HG02610 (cell line): ENCODE measurements around the gene CFAP206.
"Not testable (repeated sequence)": the region's sequence is repeated elsewhere in the genome, so short reads cannot be mapped to it uniquely, and the experiment has no call there.

Source experiments
- ATAC-seq: cut with Tn5 transposase; IDR thresholded peaks from one replicate; pipeline ENCODE4 v1.9.1; 2021; ENCODE audit warnings: mild to moderate bottlenecking, moderate library complexity; ENCODE audit not compliant: unreplicated experiment

The CFAP206 gene

DNA sequence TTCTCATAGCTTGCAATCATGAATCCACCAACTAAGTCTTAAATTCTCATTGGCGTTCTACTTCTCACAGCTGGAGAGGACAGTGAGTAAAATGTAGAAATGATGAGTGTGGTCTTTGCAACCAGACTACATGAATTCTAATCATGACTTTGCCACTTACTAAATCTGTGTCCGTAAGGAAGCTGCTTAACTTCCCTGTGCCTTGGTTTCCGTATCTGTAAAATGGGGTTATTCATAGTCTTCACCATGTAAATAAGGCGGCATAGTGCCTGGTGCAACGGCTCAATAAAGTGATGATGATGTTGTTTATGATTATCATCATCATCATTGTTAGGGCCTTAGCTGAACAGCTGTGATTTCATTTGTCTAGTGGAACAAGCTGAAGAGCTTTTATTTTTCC, 12.6 kb downstream of the CFAP206 start:
- ATAC-seq, result no peak

- ATAC-seq, result no peak
Observed at GRCh38 chr6:87421576-87421975, 13.8 kb downstream of the CFAP206 start.

DNA sequence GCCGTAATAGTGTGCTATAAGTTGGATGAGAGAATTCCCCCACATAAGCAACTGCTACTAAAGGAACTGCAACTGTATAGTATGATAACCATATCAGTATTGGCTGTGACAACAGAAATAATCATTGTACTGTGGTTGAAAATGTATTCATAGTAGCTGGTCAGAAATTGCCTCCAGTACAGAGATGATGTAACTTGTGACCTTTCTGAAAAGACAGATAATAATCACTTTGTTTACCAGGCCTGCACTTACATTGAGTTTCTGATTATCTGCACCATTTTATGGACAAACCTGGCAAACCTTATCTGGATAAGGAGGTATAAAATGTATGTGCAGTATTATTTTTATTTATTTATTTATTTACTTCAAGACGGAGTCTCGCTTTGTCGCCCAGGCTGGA, 19.0 kb downstream of the CFAP206 start:
- no peak for ATAC-seq

DNA sequence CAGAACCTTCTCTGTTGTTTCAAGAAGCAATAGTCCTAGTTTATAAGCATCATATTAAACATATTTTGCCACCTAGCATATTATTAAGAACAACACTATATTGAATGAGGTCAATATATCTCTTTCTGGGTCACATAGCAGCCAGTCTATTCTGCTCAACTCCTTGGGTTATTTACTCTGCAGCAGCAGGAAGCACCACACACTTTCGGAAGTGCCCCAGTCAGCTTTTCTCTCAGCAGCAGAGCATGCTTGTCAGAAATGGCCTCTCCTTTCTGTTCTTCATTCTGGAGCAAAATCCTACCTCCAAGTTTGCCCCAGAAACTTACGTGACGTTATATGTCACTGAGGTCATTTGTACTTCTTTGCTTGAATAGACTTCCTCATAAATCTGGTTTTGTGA, 22.7 kb downstream of the CFAP206 start:
- no peak for ATAC-seq

DNA sequence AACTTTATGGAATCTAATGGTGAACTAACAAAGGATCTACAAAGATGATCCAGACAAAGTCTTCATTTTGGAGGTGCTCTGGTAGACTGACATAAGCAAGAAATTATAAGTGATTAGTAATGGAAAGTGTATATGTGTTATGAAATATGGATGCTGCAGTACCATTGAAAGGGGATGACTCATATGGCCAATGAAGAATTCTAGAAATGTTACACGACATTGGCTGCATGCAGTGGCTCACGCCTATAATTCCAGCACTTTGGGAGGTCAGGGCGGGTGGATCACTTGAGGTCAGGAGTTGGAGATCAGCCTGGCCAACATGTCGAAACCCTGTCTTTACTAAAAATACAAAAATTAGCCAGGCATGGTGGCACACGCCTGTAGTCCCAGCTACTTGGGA, 23.5 kb downstream of the CFAP206 start:
- ATAC-seq, result no peak

GRCh38 chr6:87436435-87436834, 28.7 kb downstream of the CFAP206 start:
- no peak for ATAC-seq

DNA sequence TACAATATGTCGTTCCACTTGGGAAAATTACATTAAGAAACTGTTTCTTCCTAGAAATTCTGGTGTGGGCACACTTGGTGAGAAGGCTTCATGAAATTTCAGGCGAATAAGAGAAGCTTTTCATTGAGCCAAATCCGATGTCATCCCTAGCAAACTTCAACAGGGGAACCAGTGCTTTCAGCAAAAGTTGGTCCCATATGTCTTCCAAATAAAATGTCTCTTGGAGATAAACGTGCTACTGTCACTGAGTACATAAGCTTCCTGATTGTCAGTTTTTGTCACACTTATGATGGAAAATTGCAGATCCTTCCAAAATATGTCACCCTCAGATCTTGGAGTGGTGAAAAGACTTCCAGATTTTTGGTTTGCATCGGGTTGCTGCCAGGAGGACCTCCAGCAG, 33.9 kb downstream of the CFAP206 start:
- no peak for ATAC-seq

GRCh38 chr6:87444362-87444761, 36.6 kb downstream of the CFAP206 start:
- ATAC-seq, result no peak

DNA sequence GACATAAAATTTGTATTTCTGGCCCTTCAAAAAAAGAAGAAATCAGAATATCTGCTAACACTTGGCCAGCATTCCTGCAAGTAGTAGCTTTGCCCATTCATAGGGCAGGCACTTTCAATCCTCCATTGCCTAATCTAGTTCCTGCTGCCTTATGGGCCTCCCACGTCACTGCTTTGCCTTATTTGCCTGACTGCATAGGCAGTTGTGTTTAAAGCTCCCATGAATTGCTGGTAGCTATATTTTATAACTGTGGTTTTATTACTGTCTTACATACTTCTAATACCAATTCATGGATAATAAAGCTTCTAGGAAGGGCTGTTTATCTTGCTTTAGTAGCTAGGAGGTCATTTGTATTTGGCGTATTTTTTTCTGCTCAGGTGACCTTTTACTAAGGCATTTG, 57.3 kb downstream of the CFAP206 start:
- no peak for ATAC-seq

- ATAC-seq, result peak; percentile 93
Observed at GRCh38 chr6:87472525-87473418, 65.0 kb downstream of the CFAP206 start, which contains the start of gene SLC35A1. TSS of gene SLC35A1 (plus strand) at chr6:87472974. CDS start at chr6:87473004, 30 bp downstream.

DNA sequence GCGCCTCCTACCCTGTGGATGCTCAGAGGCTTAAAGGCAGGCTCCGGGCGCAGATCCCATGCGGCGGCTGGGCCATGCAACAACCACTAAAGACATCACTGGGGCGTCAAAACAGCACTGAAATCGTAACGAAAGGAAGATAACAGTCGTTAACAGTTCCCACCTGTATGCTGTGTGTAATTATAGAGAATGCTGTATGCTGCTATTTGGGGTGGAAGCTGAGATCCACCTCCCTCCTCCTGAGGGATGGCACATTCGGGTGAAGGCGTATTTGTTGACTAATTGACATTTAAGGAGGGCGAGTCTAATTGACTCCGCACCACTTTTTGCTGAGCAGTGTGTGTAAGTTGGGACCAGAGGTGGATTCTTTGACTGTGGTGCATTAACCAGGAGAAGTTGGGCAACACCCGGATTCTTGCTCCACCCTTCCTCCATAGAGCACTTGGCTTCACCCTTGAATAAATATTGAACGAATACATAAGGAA, 65.7 kb downstream of the CFAP206 start:
- peak; percentile 66 for ATAC-seq

DNA sequence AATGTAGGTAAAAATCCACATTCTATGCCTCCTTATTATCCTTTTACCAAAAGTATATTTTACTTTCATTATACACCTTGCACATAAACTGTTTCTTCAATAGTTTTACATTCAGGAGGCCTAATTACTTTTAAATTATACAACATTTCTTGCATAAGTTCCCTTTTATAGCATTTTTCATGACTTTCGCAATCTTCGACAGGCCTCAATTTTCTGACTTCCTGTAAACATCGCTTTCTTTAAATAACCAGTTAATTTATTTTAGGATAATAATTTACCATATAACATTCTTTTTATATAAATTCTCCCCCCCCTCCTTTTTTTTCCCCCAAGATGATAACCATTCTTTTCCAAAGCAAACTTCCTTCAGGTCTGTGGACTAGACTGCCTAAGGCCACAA, 74.2 kb downstream of the CFAP206 start:
- no peak for ATAC-seq

- ATAC-seq, result no peak
Observed at GRCh38 chr6:87482366-87482765, 74.6 kb downstream of the CFAP206 start.

DNA sequence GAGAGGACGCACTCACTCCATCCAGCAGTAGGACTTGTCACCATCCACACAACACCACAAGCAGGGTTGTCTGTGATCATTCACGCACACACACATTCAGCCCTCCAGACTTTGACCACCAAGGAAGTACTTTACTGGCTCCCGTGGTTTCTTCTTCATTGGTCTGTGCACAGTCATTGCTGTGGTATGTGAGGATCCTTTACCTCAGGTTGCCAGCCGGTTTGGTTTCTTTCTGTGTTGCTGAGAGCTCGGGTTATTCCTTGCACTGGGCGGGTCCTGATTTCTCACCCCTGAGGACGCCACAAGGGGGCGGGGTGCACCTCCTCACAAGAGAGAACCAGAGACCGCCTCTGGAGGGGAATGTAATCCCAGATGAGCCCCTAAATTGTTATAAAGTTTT, 76.2 kb downstream of the CFAP206 start:
- ATAC-seq, result no peak

DNA sequence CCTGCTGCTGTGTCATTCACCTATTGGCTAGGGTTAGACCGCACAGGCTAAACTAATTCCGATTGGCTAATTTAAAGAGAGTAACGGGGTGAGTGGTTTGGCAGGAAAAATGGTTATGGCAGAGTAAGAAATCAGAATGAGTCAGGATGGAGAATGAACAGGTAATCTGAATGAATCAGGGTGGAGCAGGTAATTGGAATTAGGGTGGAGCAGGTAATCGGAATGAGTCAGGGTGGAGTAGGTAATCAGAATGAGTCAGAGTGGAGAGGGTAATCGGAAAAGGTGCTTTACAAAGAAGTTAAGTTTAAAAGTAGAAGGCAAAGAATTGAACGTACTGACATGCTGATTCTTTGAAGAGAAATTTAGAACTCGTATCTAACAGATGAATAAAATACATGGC, 76.7 kb downstream of the CFAP206 start:
- ATAC-seq, result no peak

DNA sequence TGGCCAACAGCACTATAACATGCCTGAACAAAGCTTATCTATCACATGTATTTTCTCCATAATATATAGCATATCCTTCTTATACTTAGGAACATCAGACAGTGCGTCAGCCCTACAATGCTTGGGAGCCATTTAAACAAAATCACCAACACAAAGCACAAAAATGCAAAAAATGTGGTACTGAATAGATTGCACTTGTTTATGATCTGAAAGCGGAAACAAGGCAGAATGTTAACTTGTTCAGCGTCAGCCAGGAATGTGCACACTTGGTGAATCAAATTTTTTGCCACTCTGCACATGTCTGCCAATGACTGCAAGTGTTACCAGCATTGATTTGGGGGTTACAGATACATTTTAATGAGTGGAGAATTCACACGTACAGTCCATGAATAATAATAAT, 79.8 kb downstream of the CFAP206 start:
- no peak for ATAC-seq

GRCh38 chr6:87489326-87489725, 81.6 kb downstream of the CFAP206 start:
- not testable (repeated sequence) for ATAC-seq

GRCh38 chr6:87494761-87495422, 87.1 kb downstream of the CFAP206 start:
- peak; percentile 64 for ATAC-seq

DNA sequence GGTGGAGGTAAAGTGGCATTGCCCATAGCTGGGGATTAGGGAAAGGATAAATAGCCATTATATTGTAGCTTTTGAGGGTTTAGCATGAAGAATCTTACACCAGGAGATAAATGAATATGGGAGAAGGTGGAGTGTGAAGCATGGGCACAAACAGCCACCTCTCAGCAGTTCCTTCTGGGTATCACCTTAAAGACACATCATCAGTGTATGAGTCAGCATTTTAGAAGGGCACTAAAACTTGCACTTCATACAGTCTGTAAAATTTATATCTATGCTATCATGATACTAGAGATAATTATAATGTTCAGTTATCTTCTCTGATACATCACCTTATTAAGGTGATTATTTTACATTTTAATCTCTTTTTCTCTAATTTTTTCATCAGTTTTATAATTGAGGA, 90.3 kb downstream of the CFAP206 start:
- ATAC-seq, result no peak

DNA sequence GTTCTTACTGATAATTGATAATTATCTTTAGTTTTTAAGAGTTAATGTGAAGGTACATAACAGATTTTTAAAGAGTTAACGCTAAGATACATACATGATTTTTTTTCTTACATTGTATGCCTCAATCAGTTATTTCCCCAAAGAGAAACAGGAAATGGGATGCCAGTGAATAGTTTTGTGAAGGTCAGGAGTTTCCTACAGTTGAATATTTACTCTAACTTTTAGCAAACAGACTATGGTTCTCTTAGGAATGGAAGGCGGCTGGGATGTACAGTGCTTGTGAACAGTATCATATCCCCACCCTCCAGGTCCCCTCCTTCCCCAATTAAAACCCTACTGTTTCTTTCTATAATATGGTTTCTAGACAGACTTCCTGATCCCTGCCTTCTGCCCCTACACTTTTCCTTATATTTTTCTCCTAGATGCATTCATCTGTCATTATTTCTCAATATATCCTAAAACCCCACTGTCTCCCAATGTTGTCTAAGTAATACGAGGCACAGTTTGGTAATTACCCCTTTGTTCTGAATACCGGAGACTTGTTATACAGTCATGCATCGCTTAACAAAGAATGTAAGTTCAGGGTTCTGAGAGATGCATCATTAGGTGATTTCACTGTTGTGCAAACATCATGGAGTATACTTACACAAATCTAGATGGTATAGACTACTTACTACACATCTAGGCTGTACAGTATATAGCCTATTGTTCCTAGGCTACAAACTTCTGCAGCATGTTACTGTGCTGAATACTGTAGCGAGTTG, 94.2 kb downstream of the CFAP206 start:
- no peak for ATAC-seq

DNA sequence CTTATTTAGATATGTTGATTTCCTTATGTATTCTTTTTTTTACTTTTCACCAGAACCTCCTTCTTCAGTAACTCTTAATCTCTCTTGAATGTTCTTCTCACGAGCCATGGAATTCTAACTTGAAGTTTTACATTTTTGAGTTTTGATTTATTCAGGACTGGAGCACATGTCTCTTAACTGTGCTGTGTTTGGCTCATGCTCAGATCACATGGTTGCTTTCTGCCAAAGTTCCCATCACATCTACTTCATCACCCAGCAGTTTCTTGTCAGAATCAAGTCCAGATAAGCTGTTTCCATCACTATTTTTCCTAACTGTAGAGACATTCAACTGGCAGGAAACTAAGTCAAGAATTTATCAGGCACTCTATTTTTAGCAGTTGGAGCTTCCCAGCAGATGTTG, 96.7 kb downstream of the CFAP206 start:
- ATAC-seq, result no peak
